WTC11 (cell line): ENCODE results near the gene VPS18. TPM values are rescaled to one million over a fixed set of nuclear protein-coding genes. Genes with fewer than 3 reads are reported as not detected.

Experiments
- ATAC-seq: fragments of 200-7000 bp; cut with Tn5 transposase; 2 replicates; pipeline ENCODE4 v1.10.0; 2021; ENCODE audit warnings: mild to moderate bottlenecking, moderate library complexity
- CTCF ChIA-PET: fragments of 300-600 bp; sonication (Branson Sonifier 250); formaldehyde crosslinking; loops from one replicate; lab custom pipeline; 2021; ENCODE audit warnings: antibody characterized with exemption; lab: Charles Lee
- POLR2A ChIA-PET: fragments of 350-600 bp; sonication (Branson Sonifier 250); formaldehyde crosslinking; loops from one replicate; lab custom pipeline; 2021; ENCODE audit warnings: antibody characterized with exemption; lab: Charles Lee
- DNase-seq: peaks from one replicate; pipeline ENCODE4 v3.0.0; 2021; ENCODE audit warnings: low spot score
- H3K27ac Mint-ChIP-seq: 2 replicates; pipeline ENCODE4 v1.8.0; 2021; ENCODE audit warnings: mixed read lengths
- H3K27me3 Mint-ChIP-seq: 2 replicates; pipeline ENCODE4 v1.8.0; 2021; ENCODE audit warnings: low read depth, mild to moderate bottlenecking, moderate library complexity, mixed read lengths
- H3K36me3 Mint-ChIP-seq: 2 replicates; pipeline ENCODE4 v1.8.0; 2021; ENCODE audit warnings: mixed read lengths
- H3K4me1 Mint-ChIP-seq: 2 replicates; pipeline ENCODE4 v1.8.0; 2022; ENCODE audit warnings: mixed read lengths
- H3K4me3 Mint-ChIP-seq: 2 replicates; pipeline ENCODE4 v1.8.0; 2021; ENCODE audit warnings: mild to moderate bottlenecking, moderate library complexity, mixed read lengths
- H3K9me3 Mint-ChIP-seq: 2 replicates; pipeline ENCODE4 v1.8.0; 2021; ENCODE audit warnings: mixed read lengths
- ATF1 ChIP-seq: sonication (generic); formaldehyde crosslinking; IDR thresholded peaks from 2 replicates; pipeline ENCODE4 v1.8.1; 2023; ENCODE audit warnings: mild to moderate bottlenecking, moderate library complexity, missing genetic modification reagents
- ESRRA ChIP-seq: sonication (generic); formaldehyde crosslinking; IDR thresholded peaks from 2 replicates; pipeline ENCODE4 v1.8.1; 2022; ENCODE audit warnings: mild to moderate bottlenecking, missing genetic modification reagents, borderline replicate concordance
- NFE2L1 ChIP-seq: sonication (generic); formaldehyde crosslinking; IDR thresholded peaks from 2 replicates; pipeline ENCODE4 v1.8.1; 2023; ENCODE audit warnings: missing genetic modification reagents
- NFYB ChIP-seq: sonication (generic); formaldehyde crosslinking; conservative IDR thresholded peaks from 2 replicates; pipeline ENCODE4 v1.8.0; 2022; ENCODE audit warnings: low read depth, missing genetic modification reagents
- NR1H2 ChIP-seq: sonication (generic); formaldehyde crosslinking; IDR thresholded peaks from 2 replicates; pipeline ENCODE4 v1.9.0; 2021; ENCODE audit warnings: mild to moderate bottlenecking, moderate library complexity, missing genetic modification reagents
- RORB ChIP-seq: fragments of 250-450 bp; sonication (Bioruptor Pico); IDR thresholded peaks from 2 replicates; pipeline ENCODE4 v1.9.0; 2021; ENCODE audit warnings: mild to moderate bottlenecking
- SMAD4 ChIP-seq: sonication (generic); formaldehyde crosslinking; IDR thresholded peaks from 2 replicates; pipeline ENCODE4 v1.8.0; 2022; ENCODE audit warnings: mild to moderate bottlenecking, missing genetic modification reagents
- SOX15 ChIP-seq: fragments of 250-450 bp; sonication (Bioruptor Pico); IDR thresholded peaks from 2 replicates; pipeline ENCODE4 v1.9.0; 2021; ENCODE audit warnings: mild to moderate bottlenecking
- SP1 ChIP-seq: sonication (generic); formaldehyde crosslinking; conservative IDR thresholded peaks from 2 replicates; pipeline ENCODE4 v1.8.1; 2022; ENCODE audit warnings: missing genetic modification reagents
- TEAD1 ChIP-seq: sonication (generic); formaldehyde crosslinking; IDR thresholded peaks from 2 replicates; pipeline ENCODE4 v1.8.0; 2022; ENCODE audit warnings: mild to moderate bottlenecking, missing genetic modification reagents
- TEAD4 ChIP-seq: sonication (generic); formaldehyde crosslinking; IDR thresholded peaks from 2 replicates; pipeline ENCODE4 v1.8.0; 2022; ENCODE audit warnings: mild to moderate bottlenecking, missing genetic modification reagents
- ZBTB21 ChIP-seq: sonication (generic); formaldehyde crosslinking; IDR thresholded peaks from 2 replicates; pipeline ENCODE4 v1.8.1; 2023; ENCODE audit warnings: mild to moderate bottlenecking, missing genetic modification reagents, borderline replicate concordance
- ZNF121 ChIP-seq: sonication (generic); formaldehyde crosslinking; IDR thresholded peaks from 2 replicates; pipeline ENCODE4 v1.8.0; 2023; ENCODE audit warnings: missing genetic modification reagents
- ZNF138 ChIP-seq: sonication (generic); formaldehyde crosslinking; conservative IDR thresholded peaks from 2 replicates; pipeline ENCODE4 v1.8.1; 2022; ENCODE audit warnings: mild to moderate bottlenecking, moderate library complexity, missing genetic modification reagents
- ZNF416 ChIP-seq: fragments of 250-450 bp; sonication (Bioruptor Pico); IDR thresholded peaks from 2 replicates; pipeline ENCODE4 v1.9.0; 2021; ENCODE audit warnings: mild to moderate bottlenecking, inconsistent platforms
- ZNF423 ChIP-seq: fragments of 250-450 bp; sonication (Bioruptor Pico); IDR thresholded peaks from 2 replicates; pipeline ENCODE4 v2.1.2; 2022; ENCODE audit warnings: mild to moderate bottlenecking, moderate library complexity
- ZNF671 ChIP-seq: fragments of 250-450 bp; sonication (Bioruptor Pico); IDR thresholded peaks from 2 replicates; pipeline ENCODE4 v1.8.0; 2021; ENCODE audit warnings: mild to moderate bottlenecking
- total RNA-seq: library from RNA; stranded (reverse); gene quantifications from 3 replicates; pipeline ENCODE4 v1.2.3, GENCODE V29; 2021
- TF ChIP-seq, protein P1 (sequence below): sonication (generic); formaldehyde crosslinking; IDR thresholded peaks from 2 replicates; pipeline ENCODE4 v1.8.1; 2023; ENCODE audit warnings: mild to moderate bottlenecking, moderate library complexity, missing genetic modification reagents
- TF ChIP-seq, protein P2 (sequence below): sonication (generic); formaldehyde crosslinking; IDR thresholded peaks from 2 replicates; pipeline ENCODE4 v1.8.0; 2022; ENCODE audit warnings: missing genetic modification reagents
- TF ChIP-seq, protein P3 (sequence below): fragments of 250-450 bp; sonication (Bioruptor Pico); conservative IDR thresholded peaks from 2 replicates; pipeline ENCODE4 v1.9.0; 2021; ENCODE audit warnings: mild to moderate bottlenecking
- TF ChIP-seq, protein P4 (sequence below): sonication (generic); formaldehyde crosslinking; IDR thresholded peaks from 2 replicates; pipeline ENCODE4 v1.8.1; 2022; ENCODE audit warnings: missing genetic modification reagents, borderline replicate concordance
- TF ChIP-seq, protein P5 (sequence below): fragments of 200-600 bp; IDR thresholded peaks from 2 replicates; pipeline ENCODE4 v1.8.0; 2022; ENCODE audit warnings: antibody characterized with exemption
- TF ChIP-seq, protein P6 (sequence below): sonication (generic); formaldehyde crosslinking; IDR thresholded peaks from 2 replicates; pipeline ENCODE4 v1.8.1; 2023; ENCODE audit warnings: mild to moderate bottlenecking, missing genetic modification reagents

Gene VPS18
- total RNA-seq, 1 experiment from 2014 or later = 27.3 TPM

DNA sequence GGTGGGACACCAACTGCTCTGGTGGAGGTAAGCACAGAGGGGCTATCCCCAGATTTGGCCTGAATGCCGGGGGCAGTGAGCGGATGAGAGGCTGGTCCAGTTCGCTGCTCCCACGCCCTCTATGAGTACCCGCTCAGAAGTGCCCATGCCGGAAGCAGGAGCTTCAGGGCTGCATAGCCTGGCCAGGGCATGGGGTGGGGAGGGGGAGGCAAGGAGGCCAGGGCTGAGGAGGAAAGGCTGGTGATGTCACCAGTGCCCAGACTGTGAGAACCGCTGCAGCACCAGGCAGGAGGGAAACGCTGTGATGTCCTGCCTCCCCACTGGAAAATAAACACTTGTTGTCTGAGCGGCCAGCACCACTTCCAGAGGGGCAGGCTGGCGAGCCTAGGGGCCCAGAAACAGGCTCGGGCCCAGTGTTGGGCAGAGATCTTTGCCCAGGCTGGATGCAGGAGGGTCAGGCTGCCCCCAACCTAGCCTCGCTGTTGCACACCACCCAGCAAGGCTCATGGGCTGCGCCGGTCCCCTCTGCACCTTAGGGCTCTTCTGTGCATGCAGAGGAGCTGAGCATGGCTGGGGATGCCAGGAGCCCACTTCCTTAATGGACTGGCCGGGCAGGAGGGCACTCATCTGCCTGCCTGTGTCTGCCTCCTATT is 24.0 kb downstream of the VPS18 start:
- no peak for DNase-seq
- TF ChIP-seq ZNF671 (CRISPR knock-in tag) = no peak
- TF ChIP-seq NR1H2 (CRISPR knock-in tag) = no peak
- no peak for TF ChIP-seq ZBTB21 (CRISPR knock-in tag)
- TF ChIP-seq, protein P1, sequence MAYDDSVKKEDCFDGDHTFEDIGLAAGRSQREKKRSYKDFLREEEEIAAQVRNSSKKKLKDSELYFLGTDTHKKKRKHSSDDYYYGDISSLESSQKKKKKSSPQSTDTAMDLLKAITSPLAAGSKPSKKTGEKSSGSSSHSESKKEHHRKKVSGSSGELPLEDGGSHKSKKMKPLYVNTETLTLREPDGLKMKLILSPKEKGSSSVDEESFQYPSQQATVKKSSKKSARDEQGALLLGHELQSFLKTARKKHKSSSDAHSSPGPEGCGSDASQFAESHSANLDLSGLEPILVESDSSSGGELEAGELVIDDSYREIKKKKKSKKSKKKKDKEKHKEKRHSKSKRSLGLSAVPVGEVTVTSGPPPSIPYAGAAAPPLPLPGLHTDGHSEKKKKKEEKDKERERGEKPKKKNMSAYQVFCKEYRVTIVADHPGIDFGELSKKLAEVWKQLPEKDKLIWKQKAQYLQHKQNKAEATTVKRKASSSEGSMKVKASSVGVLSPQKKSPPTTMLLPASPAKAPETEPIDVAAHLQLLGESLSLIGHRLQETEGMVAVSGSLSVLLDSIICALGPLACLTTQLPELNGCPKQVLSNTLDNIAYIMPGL (CRISPR knock-in tag) = 0 out of 2 replicates have a peak, but pooled peaks have one; percentile 29
- no peak for TF ChIP-seq NFYB (CRISPR knock-in tag)
- TF ChIP-seq, all 79 proteins: peak for 1
- no peak overlapping the region for H3K4me3 Mint-ChIP-seq
- POLR2A ChIA-PET = interaction anchor here (1.1 to 1.2 kb wide), 2 partner anchors 24 to 35 kb away, joined by 3 to 4 read pairs; partner anchors contain the start of gene CHAC1
- no peaks in the 10 kb centered on the region for H3K36me3 Mint-ChIP-seq
- CTCF ChIA-PET = interaction anchor here (0.9 to 6.6 kb wide), 10 partner anchors 8 to 224 kb away, joined by 3 to 82 read pairs (median 8); partner anchors contain the start of genes RAD51 and VPS18
- no peak overlapping the region for H3K27ac Mint-ChIP-seq
- no peak for ATAC-seq
- H3K27me3 Mint-ChIP-seq = peaks cover 35% of the 10 kb centered on the region
- H3K4me1 Mint-ChIP-seq = peaks cover 7% of the 10 kb centered on the region
- H3K9me3 Mint-ChIP-seq = no peaks in the 10 kb centered on the region

DNA sequence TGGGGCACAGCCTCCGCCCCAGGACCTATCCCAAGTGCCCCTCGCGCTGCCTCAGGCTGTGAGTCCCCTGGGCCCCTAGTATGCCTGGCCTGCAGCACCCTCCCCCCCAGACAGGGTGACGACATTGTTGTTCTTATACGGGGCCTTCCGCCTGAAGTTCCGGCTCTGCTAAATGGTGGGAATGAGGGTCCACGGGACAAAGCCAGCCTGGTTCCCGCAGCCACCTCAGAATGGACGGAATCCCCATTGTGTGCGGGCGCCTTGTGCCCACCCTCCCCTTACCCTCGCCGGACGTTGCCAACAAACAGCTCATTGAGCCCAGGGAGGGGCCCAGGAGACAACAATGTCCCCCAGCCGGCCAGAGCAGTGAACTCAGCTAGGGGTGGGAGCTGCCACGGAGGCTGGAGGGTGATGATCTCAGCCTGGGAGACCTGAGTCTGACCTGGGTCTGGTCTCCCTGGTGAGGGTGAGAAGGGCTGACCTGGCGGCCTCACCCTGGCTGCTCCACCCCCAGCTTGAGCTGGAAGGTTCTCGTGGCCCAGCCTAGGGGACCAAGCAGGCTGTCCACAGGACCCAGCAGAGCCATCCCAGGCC is 24.6 kb downstream of the VPS18 start:
- Mint-ChIP-seq H3K27ac (no peak overlapping the region), H3K4me3 (no peak overlapping the region), H3K36me3 (no peaks in the 10 kb centered on the region), H3K27me3 (peaks cover 41% of the 10 kb centered on the region), H3K4me1 (peaks cover 7% of the 10 kb centered on the region), H3K9me3 (no peaks in the 10 kb centered on the region)
- ATAC-seq (no peak), DNase-seq (no peak)
- POLR2A ChIA-PET = interaction anchor here (0.9 to 1.2 kb wide), 2 partner anchors 9 to 34 kb away, joined by 3 read pairs; partner anchors contain the start of gene CHAC1
- CTCF ChIA-PET = interaction anchor here (0.9 to 6.6 kb wide), 8 partner anchors 12 to 224 kb away, joined by 3 to 82 read pairs (median 10); partner anchors contain the start of genes RAD51 and VPS18
- TF ChIP-seq NFE2L1 (no peak), SMAD4 (CRISPR knock-in tag) (no peak), ZNF416 (CRISPR knock-in tag) (no peak), TEAD1 (CRISPR knock-in tag) (no peak), ATF1 (CRISPR knock-in tag) (no peak), ZNF423 (CRISPR knock-in tag) (no peak), ZNF138 (CRISPR knock-in tag) (no peak), SOX15 (CRISPR knock-in tag) (no peak), RORB (no peak), SP1 (no peak), ZNF121 (CRISPR knock-in tag) (no peak), ESRRA (CRISPR knock-in tag) (no peak), TEAD4 (CRISPR knock-in tag) (no peak)
- TF ChIP-seq, protein P2, sequence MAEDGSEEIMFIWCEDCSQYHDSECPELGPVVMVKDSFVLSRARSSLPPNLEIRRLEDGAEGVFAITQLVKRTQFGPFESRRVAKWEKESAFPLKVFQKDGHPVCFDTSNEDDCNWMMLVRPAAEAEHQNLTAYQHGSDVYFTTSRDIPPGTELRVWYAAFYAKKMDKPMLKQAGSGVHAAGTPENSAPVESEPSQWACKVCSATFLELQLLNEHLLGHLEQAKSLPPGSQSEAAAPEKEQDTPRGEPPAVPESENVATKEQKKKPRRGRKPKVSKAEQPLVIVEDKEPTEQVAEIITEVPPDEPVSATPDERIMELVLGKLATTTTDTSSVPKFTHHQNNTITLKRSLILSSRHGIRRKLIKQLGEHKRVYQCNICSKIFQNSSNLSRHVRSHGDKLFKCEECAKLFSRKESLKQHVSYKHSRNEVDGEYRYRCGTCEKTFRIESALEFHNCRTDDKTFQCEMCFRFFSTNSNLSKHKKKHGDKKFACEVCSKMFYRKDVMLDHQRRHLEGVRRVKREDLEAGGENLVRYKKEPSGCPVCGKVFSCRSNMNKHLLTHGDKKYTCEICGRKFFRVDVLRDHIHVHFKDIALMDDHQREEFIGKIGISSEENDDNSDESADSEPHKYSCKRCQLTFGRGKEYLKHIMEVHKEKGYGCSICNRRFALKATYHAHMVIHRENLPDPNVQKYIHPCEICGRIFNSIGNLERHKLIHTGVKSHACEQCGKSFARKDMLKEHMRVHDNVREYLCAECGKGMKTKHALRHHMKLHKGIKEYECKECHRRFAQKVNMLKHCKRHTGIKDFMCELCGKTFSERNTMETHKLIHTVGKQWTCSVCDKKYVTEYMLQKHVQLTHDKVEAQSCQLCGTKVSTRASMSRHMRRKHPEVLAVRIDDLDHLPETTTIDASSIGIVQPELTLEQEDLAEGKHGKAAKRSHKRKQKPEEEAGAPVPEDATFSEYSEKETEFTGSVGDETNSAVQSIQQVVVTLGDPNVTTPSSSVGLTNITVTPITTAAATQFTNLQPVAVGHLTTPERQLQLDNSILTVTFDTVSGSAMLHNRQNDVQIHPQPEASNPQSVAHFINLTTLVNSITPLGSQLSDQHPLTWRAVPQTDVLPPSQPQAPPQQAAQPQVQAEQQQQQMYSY (CRISPR knock-in tag) = no peak
- TF ChIP-seq, protein P3, sequence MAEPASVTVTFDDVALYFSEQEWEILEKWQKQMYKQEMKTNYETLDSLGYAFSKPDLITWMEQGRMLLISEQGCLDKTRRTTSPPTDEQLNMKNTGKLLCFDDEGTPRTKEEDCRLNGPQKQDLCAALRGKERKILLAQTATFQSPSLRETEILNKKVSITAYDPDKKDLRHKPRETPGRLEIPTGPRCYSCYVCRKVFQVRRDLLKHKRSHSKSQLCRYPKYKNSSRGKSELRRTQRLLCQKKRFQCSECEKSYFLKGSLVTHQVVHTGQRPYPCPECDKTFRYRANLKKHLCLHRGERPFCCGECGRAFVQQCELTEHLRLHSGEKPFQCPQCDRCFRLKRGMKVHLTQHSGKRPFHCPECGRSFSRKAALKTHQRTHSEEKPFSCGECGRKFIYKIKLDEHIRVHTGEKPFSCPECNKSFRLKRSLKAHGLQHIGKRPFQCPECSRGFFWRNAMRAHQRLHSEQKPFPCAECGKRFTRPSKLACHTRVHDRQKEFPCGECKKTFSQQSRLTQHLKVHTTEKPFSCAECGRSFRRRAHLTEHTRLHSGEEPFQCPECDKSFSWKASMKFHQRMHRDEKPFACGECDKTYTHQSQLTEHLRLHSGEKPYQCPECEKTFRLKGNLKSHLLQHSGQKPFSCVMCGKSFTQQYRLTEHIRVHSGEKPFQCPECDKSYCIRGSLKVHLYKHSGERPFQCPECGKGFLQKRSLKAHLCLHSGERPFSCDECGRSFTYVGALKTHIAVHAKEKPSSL = no peak
- TF ChIP-seq, protein P4, sequence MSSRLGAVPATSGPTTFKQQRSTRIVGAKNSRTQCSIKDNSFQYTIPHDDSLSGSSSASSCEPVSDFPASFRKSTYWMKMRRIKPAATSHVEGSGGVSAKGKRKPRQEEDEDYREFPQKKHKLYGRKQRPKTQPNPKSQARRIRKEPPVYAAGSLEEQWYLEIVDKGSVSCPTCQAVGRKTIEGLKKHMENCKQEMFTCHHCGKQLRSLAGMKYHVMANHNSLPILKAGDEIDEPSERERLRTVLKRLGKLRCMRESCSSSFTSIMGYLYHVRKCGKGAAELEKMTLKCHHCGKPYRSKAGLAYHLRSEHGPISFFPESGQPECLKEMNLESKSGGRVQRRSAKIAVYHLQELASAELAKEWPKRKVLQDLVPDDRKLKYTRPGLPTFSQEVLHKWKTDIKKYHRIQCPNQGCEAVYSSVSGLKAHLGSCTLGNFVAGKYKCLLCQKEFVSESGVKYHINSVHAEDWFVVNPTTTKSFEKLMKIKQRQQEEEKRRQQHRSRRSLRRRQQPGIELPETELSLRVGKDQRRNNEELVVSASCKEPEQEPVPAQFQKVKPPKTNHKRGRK = no peak
- TF ChIP-seq, protein P5, sequence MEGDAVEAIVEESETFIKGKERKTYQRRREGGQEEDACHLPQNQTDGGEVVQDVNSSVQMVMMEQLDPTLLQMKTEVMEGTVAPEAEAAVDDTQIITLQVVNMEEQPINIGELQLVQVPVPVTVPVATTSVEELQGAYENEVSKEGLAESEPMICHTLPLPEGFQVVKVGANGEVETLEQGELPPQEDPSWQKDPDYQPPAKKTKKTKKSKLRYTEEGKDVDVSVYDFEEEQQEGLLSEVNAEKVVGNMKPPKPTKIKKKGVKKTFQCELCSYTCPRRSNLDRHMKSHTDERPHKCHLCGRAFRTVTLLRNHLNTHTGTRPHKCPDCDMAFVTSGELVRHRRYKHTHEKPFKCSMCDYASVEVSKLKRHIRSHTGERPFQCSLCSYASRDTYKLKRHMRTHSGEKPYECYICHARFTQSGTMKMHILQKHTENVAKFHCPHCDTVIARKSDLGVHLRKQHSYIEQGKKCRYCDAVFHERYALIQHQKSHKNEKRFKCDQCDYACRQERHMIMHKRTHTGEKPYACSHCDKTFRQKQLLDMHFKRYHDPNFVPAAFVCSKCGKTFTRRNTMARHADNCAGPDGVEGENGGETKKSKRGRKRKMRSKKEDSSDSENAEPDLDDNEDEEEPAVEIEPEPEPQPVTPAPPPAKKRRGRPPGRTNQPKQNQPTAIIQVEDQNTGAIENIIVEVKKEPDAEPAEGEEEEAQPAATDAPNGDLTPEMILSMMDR = no peak
- TF ChIP-seq, protein P6, sequence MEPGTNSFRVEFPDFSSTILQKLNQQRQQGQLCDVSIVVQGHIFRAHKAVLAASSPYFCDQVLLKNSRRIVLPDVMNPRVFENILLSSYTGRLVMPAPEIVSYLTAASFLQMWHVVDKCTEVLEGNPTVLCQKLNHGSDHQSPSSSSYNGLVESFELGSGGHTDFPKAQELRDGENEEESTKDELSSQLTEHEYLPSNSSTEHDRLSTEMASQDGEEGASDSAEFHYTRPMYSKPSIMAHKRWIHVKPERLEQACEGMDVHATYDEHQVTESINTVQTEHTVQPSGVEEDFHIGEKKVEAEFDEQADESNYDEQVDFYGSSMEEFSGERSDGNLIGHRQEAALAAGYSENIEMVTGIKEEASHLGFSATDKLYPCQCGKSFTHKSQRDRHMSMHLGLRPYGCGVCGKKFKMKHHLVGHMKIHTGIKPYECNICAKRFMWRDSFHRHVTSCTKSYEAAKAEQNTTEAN (CRISPR knock-in tag) = no peak
